ENCODE data around the gene PIK3CD. TPM values are rescaled to one million over a fixed set of nuclear protein-coding genes. Genes with fewer than 3 reads are reported as not detected.

Gene PIK3CD
- total and polyA plus RNA-seq, 2 of the 8 experiments (the other 6 are each of a cell fraction or from before 2014, with no cell fraction given) = 20.6 to 24.1 TPM

DNA sequence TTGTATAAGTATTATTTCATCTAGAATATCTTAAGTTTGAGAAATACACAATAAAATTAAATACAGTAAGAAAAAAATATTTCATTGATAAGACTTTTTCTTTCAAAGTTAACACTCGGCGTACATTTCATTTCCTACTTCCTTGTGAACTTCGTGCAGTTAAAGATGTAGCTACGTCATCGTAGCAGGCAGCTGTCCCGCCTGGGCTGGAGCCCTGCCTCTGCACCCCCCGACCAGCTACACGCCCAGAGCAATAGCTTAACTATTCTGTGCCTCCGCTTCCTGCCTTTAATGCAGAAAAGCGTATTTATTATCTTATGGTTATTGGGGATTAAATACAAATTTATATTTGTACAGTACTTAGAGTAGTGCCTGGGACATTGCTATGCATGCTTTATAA lies 118.8 kb downstream of the PIK3CD start (continued):
- TF ChIP-seq, protein P1, sequence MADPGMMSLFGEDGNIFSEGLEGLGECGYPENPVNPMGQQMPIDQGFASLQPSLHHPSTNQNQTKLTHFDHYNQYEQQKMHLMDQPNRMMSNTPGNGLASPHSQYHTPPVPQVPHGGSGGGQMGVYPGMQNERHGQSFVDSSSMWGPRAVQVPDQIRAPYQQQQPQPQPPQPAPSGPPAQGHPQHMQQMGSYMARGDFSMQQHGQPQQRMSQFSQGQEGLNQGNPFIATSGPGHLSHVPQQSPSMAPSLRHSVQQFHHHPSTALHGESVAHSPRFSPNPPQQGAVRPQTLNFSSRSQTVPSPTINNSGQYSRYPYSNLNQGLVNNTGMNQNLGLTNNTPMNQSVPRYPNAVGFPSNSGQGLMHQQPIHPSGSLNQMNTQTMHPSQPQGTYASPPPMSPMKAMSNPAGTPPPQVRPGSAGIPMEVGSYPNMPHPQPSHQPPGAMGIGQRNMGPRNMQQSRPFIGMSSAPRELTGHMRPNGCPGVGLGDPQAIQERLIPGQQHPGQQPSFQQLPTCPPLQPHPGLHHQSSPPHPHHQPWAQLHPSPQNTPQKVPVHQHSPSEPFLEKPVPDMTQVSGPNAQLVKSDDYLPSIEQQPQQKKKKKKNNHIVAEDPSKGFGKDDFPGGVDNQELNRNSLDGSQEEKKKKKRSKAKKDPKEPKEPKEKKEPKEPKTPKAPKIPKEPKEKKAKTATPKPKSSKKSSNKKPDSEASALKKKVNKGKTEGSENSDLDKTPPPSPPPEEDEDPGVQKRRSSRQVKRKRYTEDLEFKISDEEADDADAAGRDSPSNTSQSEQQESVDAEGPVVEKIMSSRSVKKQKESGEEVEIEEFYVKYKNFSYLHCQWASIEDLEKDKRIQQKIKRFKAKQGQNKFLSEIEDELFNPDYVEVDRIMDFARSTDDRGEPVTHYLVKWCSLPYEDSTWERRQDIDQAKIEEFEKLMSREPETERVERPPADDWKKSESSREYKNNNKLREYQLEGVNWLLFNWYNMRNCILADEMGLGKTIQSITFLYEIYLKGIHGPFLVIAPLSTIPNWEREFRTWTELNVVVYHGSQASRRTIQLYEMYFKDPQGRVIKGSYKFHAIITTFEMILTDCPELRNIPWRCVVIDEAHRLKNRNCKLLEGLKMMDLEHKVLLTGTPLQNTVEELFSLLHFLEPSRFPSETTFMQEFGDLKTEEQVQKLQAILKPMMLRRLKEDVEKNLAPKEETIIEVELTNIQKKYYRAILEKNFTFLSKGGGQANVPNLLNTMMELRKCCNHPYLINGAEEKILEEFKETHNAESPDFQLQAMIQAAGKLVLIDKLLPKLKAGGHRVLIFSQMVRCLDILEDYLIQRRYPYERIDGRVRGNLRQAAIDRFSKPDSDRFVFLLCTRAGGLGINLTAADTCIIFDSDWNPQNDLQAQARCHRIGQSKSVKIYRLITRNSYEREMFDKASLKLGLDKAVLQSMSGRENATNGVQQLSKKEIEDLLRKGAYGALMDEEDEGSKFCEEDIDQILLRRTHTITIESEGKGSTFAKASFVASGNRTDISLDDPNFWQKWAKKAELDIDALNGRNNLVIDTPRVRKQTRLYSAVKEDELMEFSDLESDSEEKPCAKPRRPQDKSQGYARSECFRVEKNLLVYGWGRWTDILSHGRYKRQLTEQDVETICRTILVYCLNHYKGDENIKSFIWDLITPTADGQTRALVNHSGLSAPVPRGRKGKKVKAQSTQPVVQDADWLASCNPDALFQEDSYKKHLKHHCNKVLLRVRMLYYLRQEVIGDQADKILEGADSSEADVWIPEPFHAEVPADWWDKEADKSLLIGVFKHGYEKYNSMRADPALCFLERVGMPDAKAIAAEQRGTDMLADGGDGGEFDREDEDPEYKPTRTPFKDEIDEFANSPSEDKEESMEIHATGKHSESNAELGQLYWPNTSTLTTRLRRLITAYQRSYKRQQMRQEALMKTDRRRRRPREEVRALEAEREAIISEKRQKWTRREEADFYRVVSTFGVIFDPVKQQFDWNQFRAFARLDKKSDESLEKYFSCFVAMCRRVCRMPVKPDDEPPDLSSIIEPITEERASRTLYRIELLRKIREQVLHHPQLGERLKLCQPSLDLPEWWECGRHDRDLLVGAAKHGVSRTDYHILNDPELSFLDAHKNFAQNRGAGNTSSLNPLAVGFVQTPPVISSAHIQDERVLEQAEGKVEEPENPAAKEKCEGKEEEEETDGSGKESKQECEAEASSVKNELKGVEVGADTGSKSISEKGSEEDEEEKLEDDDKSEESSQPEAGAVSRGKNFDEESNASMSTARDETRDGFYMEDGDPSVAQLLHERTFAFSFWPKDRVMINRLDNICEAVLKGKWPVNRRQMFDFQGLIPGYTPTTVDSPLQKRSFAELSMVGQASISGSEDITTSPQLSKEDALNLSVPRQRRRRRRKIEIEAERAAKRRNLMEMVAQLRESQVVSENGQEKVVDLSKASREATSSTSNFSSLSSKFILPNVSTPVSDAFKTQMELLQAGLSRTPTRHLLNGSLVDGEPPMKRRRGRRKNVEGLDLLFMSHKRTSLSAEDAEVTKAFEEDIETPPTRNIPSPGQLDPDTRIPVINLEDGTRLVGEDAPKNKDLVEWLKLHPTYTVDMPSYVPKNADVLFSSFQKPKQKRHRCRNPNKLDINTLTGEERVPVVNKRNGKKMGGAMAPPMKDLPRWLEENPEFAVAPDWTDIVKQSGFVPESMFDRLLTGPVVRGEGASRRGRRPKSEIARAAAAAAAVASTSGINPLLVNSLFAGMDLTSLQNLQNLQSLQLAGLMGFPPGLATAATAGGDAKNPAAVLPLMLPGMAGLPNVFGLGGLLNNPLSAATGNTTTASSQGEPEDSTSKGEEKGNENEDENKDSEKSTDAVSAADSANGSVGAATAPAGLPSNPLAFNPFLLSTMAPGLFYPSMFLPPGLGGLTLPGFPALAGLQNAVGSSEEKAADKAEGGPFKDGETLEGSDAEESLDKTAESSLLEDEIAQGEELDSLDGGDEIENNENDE (IDR thresholded peaks at IDR 0.05; ENCODE audit: insufficient replicate concordance, low read length) = no peak
- TF ChIP-seq BCL11A (IDR thresholded peaks at IDR 0.05; ENCODE audit: low read depth in 2 of 2, low read length in 2 of 2) (no peak), RNF2 (IDR thresholded peaks at IDR 0.05; ENCODE audit: borderline replicate concordance, low read depth, low read length, missing control alignments, poor library complexity, severe bottlenecking) (no peak), SIRT6 (IDR thresholded peaks at IDR 0.05; ENCODE audit: low read length) (no peak), CREB1 (IDR thresholded peaks at IDR 0.05) (no peak), NRF1 (IDR thresholded peaks at IDR 0.05; ENCODE audit: low read depth, low read length) (no peak), POLR2A (IDR thresholded peaks at IDR 0.05; ENCODE audit: control extremely low read depth in 1 of 2, low read depth in 2 of 2, low read length in 2 of 2) (no peak), CHD2 (IDR thresholded peaks at IDR 0.05; ENCODE audit: low read length) (no peak), CTBP2 (IDR thresholded peaks at IDR 0.05; ENCODE audit: borderline replicate concordance, insufficient read depth, insufficient read length, low read length) (no peak), PHF8 (conservative IDR thresholded peaks at IDR 0.05; ENCODE audit: low read depth, low read length) (no peak)

All from H1 (cell line).